Suprapubic skin (tissue), 4 donors: ENCODE results near the gene EVL. TPM values are rescaled to one million over a fixed set of nuclear protein-coding genes. Genes with fewer than 3 reads are reported as not detected.

ENCODE experiments used
- DNase-seq, 2 donors: peaks; one replicate each; pipeline ENCODE4 v3.0.0-alpha.2; 2019; ENCODE audit warnings: low spot score in 2 of 2
- H3K27ac ChIP-seq: fragments of 200-600 bp; sonication (generic); one replicate; pipeline ENCODE4 v1.5.1; 2019
- H3K27me3 ChIP-seq: fragments of 200-600 bp; sonication (generic); one replicate; pipeline ENCODE4 v1.5.1; 2019
- H3K36me3 ChIP-seq: fragments of 200-600 bp; sonication (generic); one replicate; pipeline ENCODE4 v1.5.1; 2019
- H3K4me1 ChIP-seq: fragments of 200-600 bp; sonication (generic); one replicate; pipeline ENCODE4 v1.5.1; 2019
- H3K4me3 ChIP-seq: fragments of 200-600 bp; sonication (generic); one replicate; pipeline ENCODE4 v1.5.1; 2019; ENCODE audit warnings: mild to moderate bottlenecking
- H3K9me3 ChIP-seq: fragments of 200-600 bp; sonication (generic); one replicate; pipeline ENCODE4 v1.5.1; 2019
- CTCF ChIP-seq, 2 donors: fragments of 200-600 bp in 1 of 2; fragments of 450-650 bp in 1 of 2; sonication (generic) in 1 of 2; IDR thresholded peaks; one replicate each; pipeline ENCODE4 v1.5.1; 2016 to 2019; ENCODE audit warnings: antibody characterized with exemption in 2 of 2, mild to moderate bottlenecking in 1 of 2, moderate library complexity in 1 of 2
- EP300 ChIP-seq: sonication (generic); formaldehyde crosslinking; IDR thresholded peaks from one replicate; pipeline ENCODE4 v1.6.1; 2017; ENCODE audit warnings: antibody characterized with exemption
- POLR2A ChIP-seq, 2 donors: fragments of 450-650 bp; IDR thresholded peaks; one replicate each; pipeline ENCODE4 v1.6.1; 2017; ENCODE audit warnings: antibody characterized with exemption in 2 of 2, mild to moderate bottlenecking in 2 of 2, moderate library complexity in 2 of 2
- POLR2AphosphoS5 ChIP-seq, 3 donors: sonication (generic); formaldehyde crosslinking; IDR thresholded peaks; one replicate each; pipeline ENCODE4 v1.6.1; 2017; ENCODE audit warnings: antibody characterized with exemption in 3 of 3
- WGBS: methylation state at CpG from one replicate; pipeline ENCODE4 v1.1.5; 2018; 5-methylcytosine and 5-hydroxymethylcytosine counted together
- total RNA-seq, 4 donors: library from RNA; depleted of rRNA; stranded (reverse); fragments of >200 nt; gene quantifications; one replicate each; pipeline ENCODE4 v1.1.0, GENCODE V29; 2016

The EVL gene
- total RNA-seq, 4 donors from 2014 or later = 48.8 to 80.0 (median 61.4) TPM

GRCh38 chr14:100150932-100151587 is 85.8 kb downstream of the EVL start:
- Histone ChIP-seq H3K36me3 (no peaks in the 10 kb centered on the region), H3K9me3 (no peaks in the 10 kb centered on the region), H3K27ac (peak overlapping the region; percentile 12), H3K27me3 (no peaks in the 10 kb centered on the region), H3K4me3 (no peak overlapping the region), H3K4me1 (peaks cover 63% of the 10 kb centered on the region)
- DNase-seq = no peak
- WGBS = 39% methylated on average over 5 of the region's 12 CpGs
- TF ChIP-seq POLR2AphosphoS5 (IDR thresholded peaks at IDR 0.05) (no peak), POLR2A (IDR thresholded peaks at IDR 0.05) (no peak), EP300 (no peak), CTCF (IDR thresholded peaks at IDR 0.05) (no peak)

- 83% methylated on average over 9 of the region's 10 CpGs for WGBS
- no peak overlapping the region for H3K27ac ChIP-seq
Observed at GRCh38 chr14:100152091-100152490, 86.9 kb downstream of the EVL start.

GRCh38 chr14:100153560-100153959 is 88.3 kb downstream of the EVL start:
- WGBS = no CpG with 5 or more reads among the region's 6 CpGs
- Histone ChIP-seq H3K36me3 (no peaks in the 10 kb centered on the region), H3K27ac (no peak overlapping the region), H3K9me3 (no peaks in the 10 kb centered on the region), H3K4me1 (peaks cover 61% of the 10 kb centered on the region), H3K4me3 (no peak overlapping the region), H3K27me3 (peaks cover 9% of the 10 kb centered on the region)
- DNase-seq = no peak
- TF ChIP-seq POLR2AphosphoS5 (IDR thresholded peaks at IDR 0.05) = no peak

More at GRCh38 chr14:100152091-100152490, 86.9 kb downstream of the EVL start:
- TF ChIP-seq EP300 = no peak
- TF ChIP-seq CTCF (IDR thresholded peaks at IDR 0.05) = no peak
- no peak for TF ChIP-seq POLR2AphosphoS5 (IDR thresholded peaks at IDR 0.05)
- no peak for TF ChIP-seq POLR2A (IDR thresholded peaks at IDR 0.05)
- Histone ChIP-seq H3K27me3 (no peaks in the 10 kb centered on the region), H3K9me3 (no peaks in the 10 kb centered on the region), H3K4me3 (no peak overlapping the region), H3K4me1 (peaks cover 65% of the 10 kb centered on the region), H3K36me3 (no peaks in the 10 kb centered on the region)
- no peak for DNase-seq

- 46% methylated on average over 7 of the region's 8 CpGs for WGBS
- Histone ChIP-seq H3K27ac (peak overlapping the region; percentile 42), H3K4me3 (no peak overlapping the region), H3K4me1 (peaks cover 61% of the 10 kb centered on the region), H3K9me3 (no peaks in the 10 kb centered on the region), H3K27me3 (peaks cover 25% of the 10 kb centered on the region), H3K36me3 (no peaks in the 10 kb centered on the region)
- no peak for DNase-seq
- TF ChIP-seq EP300 = no peak
- TF ChIP-seq CTCF (IDR thresholded peaks at IDR 0.05) = peak; percentile 39 to 62
- TF ChIP-seq POLR2AphosphoS5 (IDR thresholded peaks at IDR 0.05) = no peak
- TF ChIP-seq POLR2A (IDR thresholded peaks at IDR 0.05) = no peak
Observed at GRCh38 chr14:100155049-100155621, 89.9 kb downstream of the EVL start.

GRCh38 chr14:100155756-100156616 is 90.8 kb downstream of the EVL start:
- Histone ChIP-seq H3K27me3 (peaks cover 31% of the 10 kb centered on the region), H3K27ac (peak overlapping the region; percentile 42), H3K4me3 (peak overlapping the region; percentile 11), H3K36me3 (no peaks in the 10 kb centered on the region), H3K9me3 (no peaks in the 10 kb centered on the region), H3K4me1 (peaks cover 53% of the 10 kb centered on the region)
- 28% methylated on average over 12 of the region's 12 CpGs for WGBS
- TF ChIP-seq EP300 (no peak), CTCF (IDR thresholded peaks at IDR 0.05) (no peak)
- DNase-seq = no peak
